Stimulated activated naive CD8-positive, alpha-beta T cell treated with anti-CD3 and anti-CD28 coated beads, Interleukin-15, amount 100 ng/mL, for 72 hours (primary cell): Measurements from ENCODE around the gene PRR23B.
A peak's percentile ranks its signal among the peaks of the same experiment; 100 is the strongest.

Source experiments
- ATAC-seq: fragments of 150-1000 bp; cut with Tn5 transposase; 2 replicates; pipeline ENCODE4 v1.10.0; 2021; ENCODE audit warnings: mild to moderate bottlenecking, moderate library complexity
- DNase-seq, 2 donors: peaks; one replicate each; pipeline ENCODE4 v3.0.0; 2021 to 2022
- H3K27ac Mint-ChIP-seq, 2 donors: one replicate each; pipeline ENCODE4 v1.8.0; 2022; ENCODE audit warnings: mild to moderate bottlenecking in 2 of 2, mixed read lengths in 2 of 2, moderate library complexity in 2 of 2
- H3K27me3 Mint-ChIP-seq: one replicate; pipeline ENCODE4 v1.8.0; 2022; ENCODE audit warnings: mixed read lengths
- H3K4me1 Mint-ChIP-seq: one replicate; pipeline ENCODE4 v1.8.0; 2022; ENCODE audit warnings: mild to moderate bottlenecking, mixed read lengths
- H3K4me3 Mint-ChIP-seq, 2 donors: one replicate each; pipeline ENCODE4 v1.8.0; 2022; ENCODE audit warnings: mild to moderate bottlenecking in 2 of 2, mixed read lengths in 2 of 2, moderate library complexity in 1 of 2
- H3K9me3 Mint-ChIP-seq, 2 donors: one replicate each; pipeline ENCODE4 v1.8.0; 2022; ENCODE audit warnings: mixed read lengths in 2 of 2

The PRR23B gene

DNA sequence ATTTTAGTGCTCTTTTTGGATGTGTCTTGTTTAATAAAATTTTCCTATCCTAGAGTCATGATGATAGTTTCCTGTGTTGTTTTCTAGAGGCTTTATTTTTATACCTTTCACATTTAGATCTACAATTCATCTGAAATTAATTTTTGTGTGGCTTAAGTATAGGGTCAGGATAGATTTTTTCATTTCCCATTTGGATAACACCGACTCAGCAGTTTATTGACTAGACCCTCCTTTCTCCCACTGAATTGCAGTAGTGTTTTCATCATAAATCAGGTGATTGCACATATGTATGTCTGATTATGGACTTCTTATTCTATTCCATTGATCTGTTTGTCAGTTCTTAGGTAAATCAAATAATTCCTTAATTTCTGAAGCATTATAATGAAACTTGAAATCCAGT lies 25.0 kb downstream of the PRR23B start:
- Mint-ChIP-seq H3K27ac (no peak overlapping the region), H3K27me3 (peaks cover 55% of the 10 kb centered on the region), H3K9me3 (peaks cover 0 to under 1% of the 10 kb centered on the region in 2 donors), H3K4me1 (no peaks in the 10 kb centered on the region), H3K4me3 (no peak overlapping the region)
- ATAC-seq (no peak), DNase-seq (no peak)

DNA sequence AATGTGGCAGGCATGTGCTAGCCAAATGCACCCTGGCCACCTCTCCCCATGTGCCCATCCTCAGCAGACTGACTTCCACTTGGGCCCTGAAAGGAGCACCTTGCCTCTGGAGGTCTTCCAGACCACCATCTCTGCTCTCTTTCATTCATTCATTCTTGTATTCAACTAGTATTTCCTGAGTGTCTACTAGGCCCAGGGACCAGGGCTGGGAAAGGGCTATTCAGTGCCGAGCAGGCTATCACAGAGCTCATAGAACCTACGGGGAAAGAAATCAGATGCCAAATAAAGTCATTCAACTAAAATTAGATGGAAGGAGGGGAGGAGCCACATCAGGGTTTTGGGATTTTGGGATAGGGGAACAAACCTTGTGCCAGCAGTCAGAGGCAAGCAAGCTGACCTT lies 33.5 kb downstream of the PRR23B start:
- Mint-ChIP-seq H3K4me1 (no peaks in the 10 kb centered on the region), H3K4me3 (no peak overlapping the region), H3K27me3 (peaks cover 23% of the 10 kb centered on the region), H3K27ac (no peak overlapping the region), H3K9me3 (no peaks in the 10 kb centered on the region)
- ATAC-seq (no peak), DNase-seq (no peak)

DNA sequence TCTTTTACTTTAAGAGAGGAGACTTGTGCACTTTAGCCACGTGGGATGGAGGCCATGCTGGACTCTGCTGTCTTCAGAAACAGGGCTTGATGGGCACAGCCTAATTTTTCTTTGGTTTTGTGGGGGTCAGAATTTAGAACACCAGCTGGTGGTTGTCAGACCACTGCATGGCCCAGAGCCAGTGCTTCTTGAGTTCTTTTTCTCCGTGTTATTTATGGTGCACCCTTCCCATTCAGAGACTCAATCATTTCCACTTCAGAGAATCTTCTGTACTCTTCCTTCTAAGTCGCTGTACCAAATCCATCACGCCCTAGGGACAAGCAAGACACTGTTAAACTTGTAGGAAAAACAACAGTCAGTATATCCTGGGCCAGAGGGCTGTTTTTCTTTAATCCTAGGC lies 34.8 kb downstream of the PRR23B start:
- DNase-seq (no peak), ATAC-seq (no peak)
- Mint-ChIP-seq H3K4me1 (no peaks in the 10 kb centered on the region), H3K27me3 (peaks cover 21% of the 10 kb centered on the region), H3K9me3 (no peaks in the 10 kb centered on the region), H3K27ac (no peak overlapping the region), H3K4me3 (no peak overlapping the region)

DNA sequence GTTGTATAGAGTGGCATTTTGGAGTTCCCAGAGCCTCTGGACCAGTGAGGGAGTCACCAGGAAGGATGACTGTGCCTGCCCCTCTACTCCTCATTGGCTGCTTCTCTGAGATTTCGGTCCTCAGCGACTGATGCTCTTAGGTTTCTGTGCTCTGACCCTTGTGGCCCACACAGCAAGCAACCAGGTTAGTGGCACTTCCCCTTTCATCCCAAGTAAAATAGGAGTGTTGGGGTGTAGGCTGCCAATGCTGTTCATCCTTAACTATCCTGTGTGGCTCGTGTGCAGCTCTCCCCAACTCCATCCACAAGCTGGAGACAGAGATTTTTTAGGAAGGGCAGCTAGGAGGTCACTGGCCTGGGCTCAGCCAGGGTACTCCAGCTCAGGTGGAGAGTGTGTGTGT lies 35.9 kb downstream of the PRR23B start:
- H3K27me3 Mint-ChIP-seq: peaks cover 20% of the 10 kb centered on the region
- no peak overlapping the region for H3K4me3 Mint-ChIP-seq
- no peaks in the 10 kb centered on the region for H3K9me3 Mint-ChIP-seq
- peak overlapping the region in 1 of 2 donors; percentile 32 for H3K27ac Mint-ChIP-seq
- DNase-seq (no peak), ATAC-seq (no peak)
- H3K4me1 Mint-ChIP-seq: no peaks in the 10 kb centered on the region

DNA sequence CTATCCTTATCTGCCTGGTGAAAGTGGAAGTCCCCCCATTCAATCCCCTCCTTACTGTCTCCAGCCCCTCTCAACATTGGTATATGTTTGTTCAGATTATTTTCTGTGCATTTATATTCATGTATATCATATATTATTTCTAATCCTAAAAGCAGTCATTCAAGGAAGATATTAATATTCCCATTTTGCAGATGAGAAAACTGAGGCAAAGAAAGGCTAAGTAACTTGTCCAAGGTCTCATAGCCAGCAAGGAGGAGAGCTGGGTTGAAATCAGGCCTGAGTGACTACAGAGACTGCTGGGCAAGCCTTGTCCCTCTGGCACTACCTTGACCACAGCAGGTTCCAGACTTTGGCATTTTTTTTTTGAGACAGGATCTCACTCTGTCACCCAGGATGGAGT lies 44.7 kb downstream of the PRR23B start:
- no peaks in the 10 kb centered on the region for H3K9me3 Mint-ChIP-seq
- ATAC-seq (no peak), DNase-seq (no peak)
- H3K4me1 Mint-ChIP-seq: no peaks in the 10 kb centered on the region
- H3K27ac Mint-ChIP-seq: no peak overlapping the region
- peaks cover 18% of the 10 kb centered on the region for H3K27me3 Mint-ChIP-seq
- H3K4me3 Mint-ChIP-seq: no peak overlapping the region

DNA sequence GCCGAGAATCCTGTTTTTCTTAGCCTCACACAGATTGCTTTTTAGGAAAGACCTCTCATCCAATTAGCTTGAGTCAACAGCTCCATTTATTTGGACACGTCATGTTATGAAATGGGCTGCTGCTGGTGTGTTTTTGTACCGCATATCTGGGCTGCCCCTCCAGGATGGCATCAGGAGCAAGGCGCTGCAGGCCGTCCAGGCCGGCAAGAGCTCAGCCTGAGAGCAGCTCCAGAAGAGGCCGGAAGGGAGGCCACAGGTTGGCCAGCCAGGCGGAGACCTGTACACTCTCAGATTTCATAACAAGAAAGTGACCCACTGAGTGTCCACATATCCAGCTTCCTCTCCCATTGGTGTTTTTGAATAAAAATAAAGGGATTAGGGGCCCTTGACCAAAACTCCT lies 45.4 kb downstream of the PRR23B start:
- Mint-ChIP-seq H3K4me3 (no peak overlapping the region), H3K4me1 (no peaks in the 10 kb centered on the region)

DNA sequence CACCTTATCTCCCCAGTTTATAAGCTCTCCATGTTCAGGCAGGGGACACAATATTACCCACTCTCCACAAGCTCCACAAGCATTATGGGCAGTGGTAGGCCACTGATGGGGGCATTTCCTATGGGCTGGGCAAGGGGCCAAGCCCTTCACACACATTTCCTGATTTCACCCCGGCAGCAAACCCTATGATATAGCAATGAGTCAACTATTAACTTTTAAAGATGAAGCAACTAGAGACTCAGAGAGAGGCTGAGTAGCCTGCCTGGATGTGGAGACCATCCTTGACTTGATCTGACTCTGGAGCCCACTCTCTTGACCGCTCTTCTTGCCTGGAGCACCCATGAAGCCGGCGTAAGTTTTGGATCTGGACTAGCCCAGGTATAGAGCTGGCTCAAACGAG lies 46.3 kb downstream of the PRR23B start:
- Mint-ChIP-seq H3K27ac (peak overlapping the region in 1 of 2 donors; percentile 43), H3K27me3 (peaks cover 34% of the 10 kb centered on the region), H3K4me1 (no peaks in the 10 kb centered on the region), H3K4me3 (no peak overlapping the region), H3K9me3 (no peaks in the 10 kb centered on the region)
- no peak for ATAC-seq
- no peak for DNase-seq

More for the DNA sequence above, 45.4 kb downstream of the PRR23B start:
- Mint-ChIP-seq H3K27me3 (peaks cover 25% of the 10 kb centered on the region), H3K9me3 (no peaks in the 10 kb centered on the region), H3K27ac (no peak overlapping the region)
- ATAC-seq: no peak
- DNase-seq: no peak

DNA sequence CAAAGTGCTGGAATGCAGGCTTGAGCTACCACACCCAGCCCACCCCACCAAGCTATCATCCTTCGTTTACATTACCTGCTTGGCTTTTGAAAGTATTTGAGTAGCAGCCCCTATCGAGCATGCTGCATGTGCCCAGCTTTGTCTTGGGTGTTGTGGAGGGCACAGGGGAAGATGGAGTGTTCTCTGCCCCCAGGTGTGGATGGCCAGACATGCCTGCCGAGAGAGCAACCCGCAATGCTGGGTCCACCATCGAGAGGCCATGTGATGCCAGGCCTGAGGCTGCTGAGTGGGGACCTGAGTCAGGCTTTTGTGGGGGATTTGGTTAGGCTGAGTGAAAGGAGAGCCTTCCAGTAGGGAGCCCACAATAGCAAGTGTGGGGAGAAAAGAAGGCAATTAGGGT lies 47.8 kb downstream of the PRR23B start:
- Mint-ChIP-seq H3K9me3 (no peaks in the 10 kb centered on the region), H3K27ac (no peak overlapping the region), H3K4me3 (no peak overlapping the region), H3K27me3 (peaks cover 36% of the 10 kb centered on the region), H3K4me1 (no peaks in the 10 kb centered on the region)
- no peak for ATAC-seq
- DNase-seq: no peak

DNA sequence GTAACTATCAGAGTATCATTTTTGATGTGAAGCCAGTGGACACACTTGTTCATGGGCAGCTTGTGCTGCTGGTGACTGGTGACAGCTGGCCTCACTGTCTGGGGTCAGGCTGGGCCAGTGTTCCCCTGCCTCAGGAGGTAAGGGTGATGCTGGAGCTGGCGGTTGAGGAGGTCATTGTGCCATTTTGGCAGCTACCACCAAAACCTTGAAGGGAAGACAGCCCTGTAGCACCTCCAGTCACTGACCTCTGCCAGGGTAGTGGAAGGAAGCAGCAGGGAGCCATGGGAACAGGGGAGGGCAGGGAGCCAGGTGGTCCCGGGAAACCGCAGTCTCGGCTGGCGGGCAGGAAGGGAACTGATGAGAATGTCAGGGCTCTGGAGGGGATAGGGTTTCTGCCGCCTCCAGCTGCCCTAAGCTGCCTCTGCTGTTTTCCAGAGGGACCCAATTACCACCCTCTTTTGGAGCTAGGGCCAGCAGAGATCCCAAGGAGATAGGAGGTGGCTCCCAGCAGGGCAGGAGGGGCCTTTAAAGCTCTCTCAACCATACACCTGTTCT lies 48.9 kb downstream of the PRR23B start:
- no peak overlapping the region for H3K4me3 Mint-ChIP-seq
- no peaks in the 10 kb centered on the region for H3K9me3 Mint-ChIP-seq
- no peak for ATAC-seq
- peaks cover 47% of the 10 kb centered on the region for H3K27me3 Mint-ChIP-seq
- no peaks in the 10 kb centered on the region for H3K4me1 Mint-ChIP-seq
- DNase-seq: no peak
- no peak overlapping the region for H3K27ac Mint-ChIP-seq
